ENCODE measurements around the gene DMD.

Gene DMD

DNA sequence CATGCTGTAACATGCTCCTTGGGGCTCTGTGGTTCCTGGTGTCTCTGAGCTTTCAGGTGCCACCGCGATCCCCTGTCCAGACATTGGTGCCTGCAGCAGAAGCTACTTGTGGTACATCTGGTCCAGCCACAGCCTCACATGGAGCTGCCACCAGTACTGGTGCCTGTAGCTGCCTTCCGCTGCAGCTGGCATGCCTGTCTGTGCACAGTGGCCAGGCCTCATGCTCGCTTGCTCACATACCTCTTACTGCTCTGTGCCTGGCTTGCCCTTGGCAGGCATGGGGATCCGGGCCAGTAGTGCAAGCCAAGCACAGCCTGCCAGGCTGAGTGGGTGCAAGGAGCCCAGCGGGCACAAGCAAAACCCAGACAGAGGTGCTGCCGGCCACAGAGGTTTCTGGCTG is 618.6 kb downstream of the DMD start:
- DNase-seq (ENCODE audit: low spot score) = no peak
- TF ChIP-seq CTCF (IDR thresholded peaks at IDR 0.05) = no peak
- H3K4me3 ChIP-seq = no peak overlapping the region
- no peak overlapping the region for H3K27ac ChIP-seq

GRCh38 chrX:32591589-32591988 is 619.8 kb downstream of the DMD start:
- no peak for DNase-seq (ENCODE audit: low spot score)
- TF ChIP-seq CTCF (IDR thresholded peaks at IDR 0.05) = no peak
- Histone ChIP-seq H3K27ac (no peak overlapping the region), H3K4me3 (no peak overlapping the region)

GRCh38 chrX:32582729-32583128 is 628.6 kb downstream of the DMD start:
- H3K27ac ChIP-seq = no peak overlapping the region
- no peak for TF ChIP-seq CTCF (IDR thresholded peaks at IDR 0.05)
- H3K4me3 ChIP-seq = no peak overlapping the region
- DNase-seq (ENCODE audit: low spot score) = no peak

DNA sequence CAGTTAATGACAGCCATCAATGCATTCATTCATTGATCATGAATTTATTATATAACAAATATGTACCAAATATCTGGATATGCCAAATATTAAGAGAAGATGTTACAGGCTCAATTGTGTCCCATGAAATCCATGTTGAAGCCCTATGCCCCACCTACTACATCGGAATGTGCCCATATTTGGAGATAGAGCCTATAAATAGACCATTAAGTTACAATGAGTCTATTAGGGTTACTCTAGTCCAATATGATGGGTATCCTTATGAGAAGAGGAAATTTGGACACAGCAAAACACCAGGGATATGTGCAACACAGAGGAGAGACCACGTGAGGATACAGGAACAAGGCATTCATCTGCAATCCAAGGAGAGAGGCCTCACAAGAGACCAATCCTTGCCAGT is 634.5 kb downstream of the DMD start:
- H3K4me3 ChIP-seq = no peak overlapping the region
- no peak for DNase-seq (ENCODE audit: low spot score)
- no peak for TF ChIP-seq CTCF (IDR thresholded peaks at IDR 0.05)
- no peak overlapping the region for H3K27ac ChIP-seq

DNA sequence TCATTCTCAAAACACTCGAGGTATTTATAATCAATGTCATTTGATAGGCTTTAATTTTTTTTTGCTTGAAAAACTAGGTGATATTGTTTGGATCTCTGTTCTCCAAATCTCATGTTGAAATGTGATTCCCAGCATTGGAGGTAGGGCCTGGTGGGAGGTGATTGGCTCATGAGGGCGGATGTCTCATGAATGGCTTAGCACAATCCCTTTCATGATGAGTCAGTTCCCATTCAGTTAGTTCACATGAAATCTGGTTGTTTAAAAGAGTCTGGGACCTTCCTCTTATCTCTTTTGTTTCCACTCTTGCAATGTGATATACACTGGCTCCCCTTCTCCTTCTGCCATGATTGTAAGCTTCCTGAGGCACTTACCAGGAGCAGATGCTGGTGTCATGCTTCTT is 638.7 kb downstream of the DMD start:
- no peak for DNase-seq (ENCODE audit: low spot score)
- Histone ChIP-seq H3K27ac (no peak overlapping the region), H3K4me3 (no peak overlapping the region)
- TF ChIP-seq CTCF (IDR thresholded peaks at IDR 0.05) = no peak

GRCh38 chrX:32571579-32571978 is 639.8 kb downstream of the DMD start:
- no peak for TF ChIP-seq CTCF (IDR thresholded peaks at IDR 0.05)
- no peak for DNase-seq (ENCODE audit: low spot score)
- no peak overlapping the region for H3K4me3 ChIP-seq
- no peak overlapping the region for H3K27ac ChIP-seq

- Histone ChIP-seq H3K4me3 (no peak overlapping the region), H3K27ac (no peak overlapping the region)
- no peak for TF ChIP-seq CTCF (IDR thresholded peaks at IDR 0.05)
- DNase-seq (ENCODE audit: low spot score) = no peak
Observed at GRCh38 chrX:32562261-32562660, 649.1 kb downstream of the DMD start.
